HG03280 (cell line): ENCODE results near the gene SMARCA2.

ENCODE experiments used
- ATAC-seq: cut with Tn5 transposase; IDR thresholded peaks from one replicate; pipeline ENCODE4 v1.9.1; 2021; ENCODE audit warnings: mild to moderate bottlenecking, moderate library complexity; ENCODE audit not compliant: unreplicated experiment

Gene SMARCA2

DNA sequence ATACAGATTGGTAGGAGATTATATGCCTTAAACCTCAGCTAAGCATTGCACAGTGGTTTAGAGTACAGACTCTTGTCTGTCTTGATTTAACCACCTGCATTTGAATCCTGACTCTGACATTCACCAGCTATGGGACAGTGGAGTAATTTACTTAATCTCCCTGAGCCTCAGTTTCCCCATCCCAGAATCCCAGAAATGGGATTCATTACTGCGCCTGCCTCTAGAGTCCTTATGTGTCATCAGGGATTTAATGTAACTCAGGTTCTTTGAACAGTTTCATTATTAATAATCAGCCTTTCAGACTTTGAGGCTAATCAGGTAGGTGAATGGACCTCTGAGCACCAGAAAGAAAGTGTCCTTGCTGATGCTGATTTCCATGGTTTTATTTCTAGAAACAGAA, 149.1 kb downstream of the SMARCA2 start:
- no peak for ATAC-seq

DNA sequence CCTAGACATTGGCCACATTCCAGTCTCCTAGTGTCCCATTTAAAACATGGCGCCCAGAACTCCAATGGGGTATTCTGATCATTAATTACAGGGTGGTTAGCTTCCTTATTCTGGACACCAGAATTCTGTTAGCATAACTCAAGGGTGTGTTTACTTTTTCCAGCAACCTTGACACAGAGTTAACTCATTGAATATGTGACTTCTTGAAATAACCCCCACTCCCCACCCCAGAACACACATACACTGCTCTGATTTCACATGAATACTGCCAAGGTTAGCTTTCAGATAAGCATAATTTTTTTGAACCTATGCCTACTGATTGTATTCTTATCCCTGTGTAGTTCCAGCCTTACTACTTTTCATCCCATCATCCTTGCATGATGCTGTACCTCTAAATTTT, 151.1 kb downstream of the SMARCA2 start:
- ATAC-seq: no peak

- ATAC-seq: no peak
These were observed 153.9 kb downstream of the SMARCA2 start for GRCh38 chr9:2169035-2169434.

GRCh38 chr9:2170722-2171121, 155.6 kb downstream of the SMARCA2 start:
- ATAC-seq: no peak

- no peak for ATAC-seq
These were observed 158.0 kb downstream of the SMARCA2 start for GRCh38 chr9:2173170-2173569.

- ATAC-seq: no peak
These were observed 158.7 kb downstream of the SMARCA2 start for GRCh38 chr9:2173861-2174260.

DNA sequence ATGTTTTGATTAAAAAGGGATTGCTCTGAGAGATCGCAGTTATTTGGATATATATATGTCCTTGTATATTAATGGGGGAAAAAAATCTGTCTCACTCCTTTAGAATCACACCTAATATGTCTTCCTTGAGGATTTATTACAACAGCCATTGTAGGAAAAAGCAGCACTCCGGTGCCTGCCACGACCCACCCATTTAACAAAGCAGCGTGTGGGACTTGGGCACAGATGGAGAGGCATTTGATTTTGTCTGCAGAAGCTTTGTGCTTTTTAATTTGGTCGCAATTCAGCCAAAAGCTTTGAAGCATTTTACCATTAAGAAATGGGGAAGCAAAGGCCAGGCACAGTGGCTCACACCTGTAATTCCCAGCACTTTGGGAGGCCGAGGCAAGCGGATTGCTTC, 159.2 kb downstream of the SMARCA2 start:
- no peak for ATAC-seq

DNA sequence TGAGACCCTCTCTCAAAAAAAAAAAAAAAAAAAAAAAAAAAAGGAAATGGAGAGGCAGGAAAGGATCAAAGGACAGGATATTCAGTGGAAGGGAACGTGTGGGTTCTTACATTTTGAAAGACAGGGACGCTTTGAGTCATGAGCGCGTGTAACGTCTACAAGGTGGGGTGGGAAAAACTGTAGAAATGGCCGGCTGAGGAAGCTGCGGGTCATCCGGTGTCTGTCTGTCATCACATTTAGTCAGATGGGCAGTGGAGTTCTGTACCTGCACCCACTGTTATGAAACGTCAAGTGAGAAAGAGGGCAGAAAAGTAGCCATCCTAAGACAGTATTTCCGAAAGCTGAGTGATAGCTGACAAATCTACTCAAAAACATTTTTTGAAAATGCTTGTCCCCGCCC, 159.8 kb downstream of the SMARCA2 start:
- ATAC-seq: no peak

DNA sequence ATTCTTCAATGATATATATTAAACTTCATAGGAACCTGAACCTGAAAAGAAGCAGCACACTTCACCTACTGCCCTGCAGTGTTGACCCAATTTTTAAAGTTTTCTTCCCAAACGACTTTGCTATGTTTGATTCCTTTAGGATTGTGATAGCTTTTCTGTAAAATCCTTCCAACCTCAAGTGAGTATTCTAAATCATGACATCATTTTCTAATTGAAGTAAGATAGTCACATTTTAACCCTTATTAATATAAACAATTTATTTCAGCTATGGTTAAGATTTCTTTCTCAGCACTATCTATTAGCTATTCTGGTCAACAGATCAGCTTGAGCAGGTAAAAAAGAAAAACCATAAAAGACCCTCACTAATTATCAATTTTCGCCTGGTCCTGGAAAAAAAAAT, 162.0 kb downstream of the SMARCA2 start:
- ATAC-seq: no peak

- ATAC-seq: no peak
These were observed 163.0 kb downstream of the SMARCA2 start for GRCh38 chr9:2178034-2178734.

DNA sequence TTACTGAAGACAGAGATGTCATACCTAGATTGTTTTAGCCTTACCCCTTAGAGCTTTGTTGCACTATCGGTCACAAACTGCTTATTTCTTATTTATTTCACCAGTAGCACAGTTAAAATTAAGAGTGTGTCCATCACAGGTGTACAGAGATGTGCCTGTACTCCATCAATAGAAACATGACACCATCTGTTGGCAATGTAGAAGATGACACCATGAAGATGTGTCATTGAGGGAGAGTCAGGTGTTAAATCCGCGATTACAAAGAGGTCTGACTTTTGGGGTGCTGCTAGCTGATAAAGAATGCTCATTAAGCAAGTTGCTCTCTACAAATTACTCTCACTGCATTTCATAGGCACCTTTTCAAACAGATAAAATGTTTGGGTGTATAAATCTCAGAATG, 164.4 kb downstream of the SMARCA2 start:
- no peak for ATAC-seq

DNA sequence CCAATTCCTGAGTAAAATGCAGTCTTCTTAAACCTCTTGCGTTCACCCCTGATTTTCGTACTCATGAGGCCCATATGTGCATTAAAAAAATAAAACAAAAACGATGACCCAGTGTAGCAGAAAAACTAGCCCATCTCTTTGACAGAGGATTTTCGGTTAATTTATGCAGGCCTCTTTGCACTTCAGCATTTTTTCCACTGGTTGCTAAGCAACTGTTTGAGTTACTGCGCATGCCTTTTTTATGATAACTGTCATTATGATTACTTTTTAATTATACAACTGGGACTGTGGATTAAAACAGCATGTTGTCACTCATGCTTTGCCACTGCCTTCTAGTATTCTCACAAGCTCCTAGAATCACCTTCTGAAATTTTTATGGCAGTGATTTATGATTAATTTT, 165.0 kb downstream of the SMARCA2 start:
- no peak for ATAC-seq

GRCh38 chr9:2180704-2181103, 165.6 kb downstream of the SMARCA2 start:
- ATAC-seq: no peak

DNA sequence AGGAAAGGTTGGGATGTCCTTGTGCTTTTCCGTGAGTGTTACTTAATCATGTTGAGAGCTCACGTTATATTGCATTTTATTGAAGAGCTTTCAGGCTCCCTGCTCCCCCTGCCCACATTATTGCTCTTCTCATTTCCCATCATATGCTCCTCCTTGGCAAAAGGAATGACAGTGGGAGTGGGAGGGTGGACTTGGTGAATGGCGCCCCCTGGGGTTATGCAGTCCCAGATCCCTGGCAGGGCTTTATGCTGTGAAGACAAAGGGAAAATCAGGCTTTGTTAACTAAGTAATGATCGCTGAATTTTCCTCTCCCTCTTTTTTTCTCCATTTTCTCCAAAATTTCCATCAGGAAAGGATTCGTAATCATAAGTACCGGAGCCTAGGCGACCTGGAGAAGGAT, 166.6 kb downstream of the SMARCA2 start:
- no peak for ATAC-seq

- ATAC-seq: no peak
These were observed 175.9 kb downstream of the SMARCA2 start for GRCh38 chr9:2190939-2191608.

DNA sequence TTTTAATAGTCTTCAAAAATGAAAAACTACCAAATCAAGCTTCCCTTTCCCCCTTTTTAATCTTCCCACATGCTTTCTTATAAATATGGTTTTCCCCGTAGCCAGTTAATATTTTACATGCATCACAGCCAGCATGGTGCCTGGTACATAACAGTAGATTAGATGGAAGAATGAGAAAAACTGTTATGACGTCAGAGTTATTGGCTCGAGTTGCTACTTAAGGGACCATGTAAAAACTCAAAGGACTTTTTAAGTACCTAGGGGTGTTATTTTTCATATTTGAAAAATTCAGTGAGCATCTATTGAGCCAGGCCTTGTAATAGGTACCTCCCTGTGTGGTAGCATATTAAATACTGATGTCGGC, 176.4 kb downstream of the SMARCA2 start:
- no peak for ATAC-seq

DNA sequence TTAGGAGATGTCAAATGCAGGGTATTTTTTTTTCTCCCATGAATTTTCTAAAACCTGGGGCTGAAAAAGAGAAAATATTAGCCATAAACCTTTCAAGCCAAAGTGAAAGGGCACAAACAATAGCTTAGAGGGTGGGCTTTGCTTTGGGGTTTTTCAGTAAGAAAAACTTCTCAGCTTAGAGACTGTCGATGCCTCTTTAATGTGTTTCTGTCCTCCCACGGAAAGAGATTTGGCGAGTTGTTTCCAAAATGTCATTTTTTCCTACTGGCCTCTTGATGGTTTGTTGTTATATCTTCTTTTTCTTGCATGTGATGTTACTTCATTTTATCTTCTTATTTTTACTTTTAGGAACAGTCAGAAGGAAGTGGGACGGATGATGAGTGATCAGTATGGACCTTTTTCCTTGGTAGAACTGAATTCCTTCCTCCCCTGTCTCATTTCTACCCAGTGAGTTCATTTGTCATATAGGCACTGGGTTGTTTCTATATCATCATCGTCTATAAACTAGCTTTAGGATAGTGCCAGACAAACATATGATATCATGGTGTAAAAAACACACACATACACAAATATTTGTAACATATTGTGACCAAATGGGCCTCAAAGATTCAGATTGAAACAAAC, 177.3 kb downstream of the SMARCA2 start:
- no peak for ATAC-seq

DNA sequence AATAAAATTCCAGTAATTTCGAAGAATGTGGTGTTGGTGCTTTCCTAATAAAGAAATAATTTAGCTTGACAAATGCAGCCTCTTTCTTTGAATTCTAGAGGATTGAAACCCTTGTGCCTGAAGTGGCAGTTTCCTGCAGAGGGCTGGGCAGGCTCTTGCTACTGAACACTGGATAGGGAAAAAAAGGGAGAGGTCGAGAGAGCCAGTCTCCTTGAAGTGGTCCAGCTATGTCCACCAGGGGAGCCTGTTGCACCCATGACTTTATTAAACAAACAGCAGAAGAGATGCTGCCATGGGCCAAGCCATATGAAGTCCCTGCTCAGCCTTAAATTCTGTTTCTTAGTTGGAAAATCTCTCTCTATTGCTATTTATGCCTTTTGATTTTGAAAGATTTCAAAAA, 178.4 kb downstream of the SMARCA2 start:
- no peak for ATAC-seq

DNA sequence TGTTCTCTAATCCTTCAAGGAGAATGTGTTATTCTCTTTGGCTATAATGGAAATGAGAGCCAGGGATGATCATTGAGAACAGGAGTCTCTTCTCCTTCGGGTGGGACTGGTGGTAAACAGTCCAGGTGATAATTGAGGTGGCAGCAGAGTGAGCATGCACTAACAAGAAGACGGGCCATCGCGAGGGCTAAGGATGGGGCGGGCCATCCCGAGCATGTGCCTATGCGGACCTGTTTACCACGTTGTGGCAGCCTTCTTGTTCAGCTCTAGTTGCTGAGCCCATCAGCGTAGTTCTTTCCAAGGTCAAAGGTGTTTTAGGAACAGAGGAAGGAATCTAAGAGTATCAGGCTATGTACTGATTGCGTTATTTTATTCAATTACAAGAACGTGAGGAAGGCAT, 180.1 kb downstream of the SMARCA2 start:
- ATAC-seq: no peak

DNA sequence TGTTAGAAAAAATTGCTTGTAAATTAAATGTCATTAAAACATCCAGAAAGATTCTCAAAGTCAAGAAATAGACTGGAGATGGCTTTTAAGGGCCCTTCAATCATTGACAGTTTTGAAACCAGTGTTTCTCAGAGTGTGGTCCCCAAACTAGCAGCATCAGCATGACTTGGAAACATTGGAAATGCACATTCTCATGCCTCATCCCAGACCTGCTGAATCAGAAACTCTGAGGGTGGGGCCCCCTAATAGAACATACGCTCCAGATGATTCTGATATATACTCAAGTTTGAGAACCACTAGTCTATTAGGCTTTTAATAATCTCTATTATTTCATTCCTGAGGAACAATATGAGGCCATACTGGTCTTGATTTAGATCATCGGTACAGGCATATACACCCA, 181.6 kb downstream of the SMARCA2 start:
- no peak for ATAC-seq

DNA sequence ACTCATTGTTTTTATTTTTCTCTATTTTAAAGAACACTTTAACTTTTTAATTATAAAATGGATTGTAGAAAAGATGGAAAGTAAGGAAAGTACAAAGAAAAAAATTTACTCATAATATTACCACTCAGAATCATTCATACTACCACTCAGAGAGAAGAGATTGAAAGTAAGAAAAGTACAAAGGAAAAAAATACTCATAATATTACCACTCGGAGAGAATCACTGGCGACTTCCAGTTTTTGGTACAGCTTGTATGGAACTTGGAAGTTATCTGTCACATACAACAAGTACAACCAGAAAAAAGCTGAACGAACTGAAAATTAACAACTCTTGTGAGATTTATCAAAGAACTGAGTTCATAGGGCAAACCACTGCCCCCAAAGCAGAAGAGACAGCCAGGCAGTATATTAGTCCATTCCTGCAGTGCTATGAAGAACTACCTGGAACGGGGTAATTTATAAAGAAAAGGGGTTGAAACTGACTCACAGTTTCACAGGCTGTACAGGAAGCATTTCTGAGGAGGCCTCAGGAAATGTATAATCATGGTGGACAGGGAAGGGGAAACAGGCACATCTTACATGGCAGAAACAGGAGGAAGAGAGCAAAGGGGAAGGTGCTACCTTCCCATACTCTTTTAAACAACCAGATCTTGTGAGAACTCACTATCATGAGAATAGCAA, 183.9 kb downstream of the SMARCA2 start:
- no peak for ATAC-seq
